Mucosa of rectum (tissue), 2 donors: Measurements from ENCODE around the gene ADNP2.
"Not testable (repeated sequence)": the region's sequence is repeated elsewhere in the genome, so short reads cannot be mapped to it uniquely, and the experiment has no call there.

Experiments used
- H3K27ac ChIP-seq, 2 donors: one replicate each; pipeline ENCODE4 v1.7.0; 2013; ENCODE audit warnings: inconsistent platforms in 2 of 2, low read depth in 2 of 2, low read length in 2 of 2
- H3K27me3 ChIP-seq, 2 donors: one replicate each; pipeline ENCODE4 v1.7.0; 2013; ENCODE audit warnings: low read length in 2 of 2; ENCODE audit not compliant: control insufficient read depth in 2 of 2, insufficient read depth in 2 of 2
- H3K36me3 ChIP-seq, 2 donors: one replicate each; pipeline ENCODE4 v1.7.0; 2013; ENCODE audit warnings: low read length in 2 of 2; ENCODE audit not compliant: control insufficient read depth in 2 of 2, insufficient read depth in 2 of 2
- H3K4me1 ChIP-seq, 2 donors: one replicate each; pipeline ENCODE4 v1.7.0; 2013; ENCODE audit warnings: low read length in 2 of 2, mild to moderate bottlenecking in 1 of 2; ENCODE audit not compliant: control insufficient read depth in 2 of 2, insufficient read depth in 2 of 2
- H3K4me3 ChIP-seq, 2 donors: one replicate each; pipeline ENCODE4 v1.7.0; 2013; ENCODE audit warnings: low read length in 2 of 2
- H3K9ac ChIP-seq, 2 donors: one replicate each; pipeline ENCODE4 v1.7.0; 2013; ENCODE audit warnings: low read length in 2 of 2, low read depth in 1 of 2, mild to moderate bottlenecking in 1 of 2
- H3K9me3 ChIP-seq, 2 donors: one replicate each; pipeline ENCODE4 v1.7.0; 2013; ENCODE audit warnings: low read length in 2 of 2; ENCODE audit not compliant: control insufficient read depth in 2 of 2
- donor health status: healthy.
- donor health status: Normal muscosa, but diverticular disease.

The ADNP2 gene

GRCh38 chr18:80158365-80158764 lies 49.3 kb downstream of the ADNP2 start:
- Histone ChIP-seq H3K27me3 (no peaks in the 10 kb centered on the region), H3K27ac (no peak overlapping the region), H3K36me3 (no peaks in the 10 kb centered on the region), H3K9me3 (no peaks in the 10 kb centered on the region), H3K9ac (no peak overlapping the region), H3K4me1 (no peaks in the 10 kb centered on the region), H3K4me3 (no peak overlapping the region)

- Histone ChIP-seq H3K27me3 (no peaks in the 10 kb centered on the region), H3K4me1 (no peaks in the 10 kb centered on the region), H3K9me3 (peaks cover 0 to 2% of the 10 kb centered on the region in 2 donors), H3K4me3 (no peak overlapping the region), H3K36me3 (no peaks in the 10 kb centered on the region), H3K9ac (no peak overlapping the region), H3K27ac (no peak overlapping the region)
These were observed 50.9 kb downstream of the ADNP2 start for GRCh38 chr18:80159713-80160636.

- no peak overlapping the region for H3K9ac ChIP-seq
- H3K27ac ChIP-seq = no peak overlapping the region
- H3K27me3 ChIP-seq = no peaks in the 10 kb centered on the region
- no peaks in the 10 kb centered on the region for H3K36me3 ChIP-seq
- peaks cover 0 to 2% of the 10 kb centered on the region in 2 donors for H3K9me3 ChIP-seq
- no peaks in the 10 kb centered on the region for H3K4me1 ChIP-seq
- H3K4me3 ChIP-seq = no peak overlapping the region
These were observed 52.8 kb downstream of the ADNP2 start for GRCh38 chr18:80161781-80162417.

- no peaks in the 10 kb centered on the region for H3K36me3 ChIP-seq
- no peak overlapping the region for H3K27ac ChIP-seq
- no peak overlapping the region for H3K4me3 ChIP-seq
- H3K9ac ChIP-seq = no peak overlapping the region
- no peaks in the 10 kb centered on the region for H3K4me1 ChIP-seq
- H3K9me3 ChIP-seq = peaks cover 0 to 2% of the 10 kb centered on the region in 2 donors
- H3K27me3 ChIP-seq = no peaks in the 10 kb centered on the region
These were observed 54.1 kb downstream of the ADNP2 start for GRCh38 chr18:80163183-80163582.

- H3K9me3 ChIP-seq, H3K27ac ChIP-seq, H3K4me1 ChIP-seq, H3K27me3 ChIP-seq, H3K9ac ChIP-seq, H3K4me3 ChIP-seq, H3K36me3 ChIP-seq: not testable (repeated sequence)
These were observed 55.8 kb downstream of the ADNP2 start for GRCh38 chr18:80164727-80165355.

- H3K27ac ChIP-seq = no peak overlapping the region
- H3K4me3 ChIP-seq = no peak overlapping the region
- no peaks in the 10 kb centered on the region for H3K36me3 ChIP-seq
These were observed 57.2 kb downstream of the ADNP2 start for GRCh38 chr18:80166240-80166639.

GRCh38 chr18:80166725-80167124 lies 57.7 kb downstream of the ADNP2 start:
- no peak overlapping the region for H3K4me3 ChIP-seq
- no peaks in the 10 kb centered on the region for H3K4me1 ChIP-seq
- no peaks in the 10 kb centered on the region for H3K27me3 ChIP-seq
- no peak overlapping the region for H3K27ac ChIP-seq
- no peaks in the 10 kb centered on the region for H3K36me3 ChIP-seq
- peaks cover 0 to 2% of the 10 kb centered on the region in 2 donors for H3K9me3 ChIP-seq
- no peak overlapping the region for H3K9ac ChIP-seq

More at GRCh38 chr18:80166240-80166639, 57.2 kb downstream of the ADNP2 start:
- H3K9ac ChIP-seq = no peak overlapping the region
- no peaks in the 10 kb centered on the region for H3K4me1 ChIP-seq
- peaks cover 0 to 2% of the 10 kb centered on the region in 2 donors for H3K9me3 ChIP-seq
- H3K27me3 ChIP-seq = no peaks in the 10 kb centered on the region

GRCh38 chr18:80167331-80167730 lies 58.3 kb downstream of the ADNP2 start:
- H3K4me3 ChIP-seq = no peak overlapping the region
- H3K9ac ChIP-seq = no peak overlapping the region
- H3K4me1 ChIP-seq = no peaks in the 10 kb centered on the region
- no peaks in the 10 kb centered on the region for H3K27me3 ChIP-seq
- H3K9me3 ChIP-seq = peaks cover 0 to 2% of the 10 kb centered on the region in 2 donors
- H3K27ac ChIP-seq = no peak overlapping the region
- H3K36me3 ChIP-seq = no peaks in the 10 kb centered on the region

GRCh38 chr18:80167931-80168330 lies 58.9 kb downstream of the ADNP2 start:
- no peak overlapping the region for H3K9ac ChIP-seq
- no peak overlapping the region for H3K27ac ChIP-seq
- H3K9me3 ChIP-seq = peaks cover 0 to 2% of the 10 kb centered on the region in 2 donors
- H3K27me3 ChIP-seq = no peaks in the 10 kb centered on the region
- H3K4me3 ChIP-seq = no peak overlapping the region
- no peaks in the 10 kb centered on the region for H3K36me3 ChIP-seq
- H3K4me1 ChIP-seq = no peaks in the 10 kb centered on the region

- no peaks in the 10 kb centered on the region for H3K4me1 ChIP-seq
- H3K27me3 ChIP-seq = no peaks in the 10 kb centered on the region
- no peak overlapping the region for H3K4me3 ChIP-seq
- H3K27ac ChIP-seq = no peak overlapping the region
- H3K9me3 ChIP-seq = peaks cover 0 to 2% of the 10 kb centered on the region in 2 donors
- no peak overlapping the region for H3K9ac ChIP-seq
- H3K36me3 ChIP-seq = no peaks in the 10 kb centered on the region
These were observed 59.3 kb downstream of the ADNP2 start for GRCh38 chr18:80168346-80168745.
